Activated naive CD4-positive, alpha-beta T cell treated with anti-CD3 and anti-CD28 coated beads for 36 hours (primary cell): ENCODE data around the gene APOF. TPM values are rescaled to one million over a fixed set of nuclear protein-coding genes. Genes with fewer than 3 reads are reported as not detected.
"Not testable (repeated sequence)": the region's sequence is repeated elsewhere in the genome, so short reads cannot be mapped to it uniquely, and the experiment has no call there.

Experiments
- CTCF ChIA-PET: fragments of 350-600 bp; sonication (Branson Sonifier 250); formaldehyde crosslinking; loops from one replicate; lab custom pipeline; 2021; ENCODE audit warnings: antibody characterized with exemption; lab: Charles Lee
- DNase-seq: peaks from one replicate; pipeline ENCODE4 v3.0.0-alpha.2; 2020
- H3K27ac Mint-ChIP-seq: one replicate; pipeline ENCODE4 v1.8.0; 2021; ENCODE audit warnings: mild to moderate bottlenecking, mixed read lengths
- H3K27me3 Mint-ChIP-seq: one replicate; pipeline ENCODE4 v1.8.0; 2021; ENCODE audit warnings: low read depth, mixed read lengths
- H3K36me3 Mint-ChIP-seq: one replicate; pipeline ENCODE4 v1.8.0; 2021; ENCODE audit warnings: low read depth, mixed read lengths
- H3K4me1 Mint-ChIP-seq: one replicate; pipeline ENCODE4 v1.8.0; 2021; ENCODE audit warnings: low read depth, mixed read lengths
- H3K4me3 Mint-ChIP-seq: one replicate; pipeline ENCODE4 v1.8.0; 2021; ENCODE audit warnings: mild to moderate bottlenecking, moderate library complexity, mixed read lengths
- H3K9me3 Mint-ChIP-seq: one replicate; pipeline ENCODE4 v1.8.0; 2021; ENCODE audit warnings: mixed read lengths
- intact Hi-C: fragments of 100-400 bp; cut with micrococcal nuclease; formaldehyde crosslinking; loops from one replicate; pipeline ENCODE4 v1.15.1; 2023
- total RNA-seq, 2 experiments: library from RNA; stranded (reverse); gene quantifications; one replicate each; pipeline ENCODE4 v1.2.3, GENCODE V29; 2021

Gene APOF
- total RNA-seq, 2 experiments from 2014 or later: not detected

DNA sequence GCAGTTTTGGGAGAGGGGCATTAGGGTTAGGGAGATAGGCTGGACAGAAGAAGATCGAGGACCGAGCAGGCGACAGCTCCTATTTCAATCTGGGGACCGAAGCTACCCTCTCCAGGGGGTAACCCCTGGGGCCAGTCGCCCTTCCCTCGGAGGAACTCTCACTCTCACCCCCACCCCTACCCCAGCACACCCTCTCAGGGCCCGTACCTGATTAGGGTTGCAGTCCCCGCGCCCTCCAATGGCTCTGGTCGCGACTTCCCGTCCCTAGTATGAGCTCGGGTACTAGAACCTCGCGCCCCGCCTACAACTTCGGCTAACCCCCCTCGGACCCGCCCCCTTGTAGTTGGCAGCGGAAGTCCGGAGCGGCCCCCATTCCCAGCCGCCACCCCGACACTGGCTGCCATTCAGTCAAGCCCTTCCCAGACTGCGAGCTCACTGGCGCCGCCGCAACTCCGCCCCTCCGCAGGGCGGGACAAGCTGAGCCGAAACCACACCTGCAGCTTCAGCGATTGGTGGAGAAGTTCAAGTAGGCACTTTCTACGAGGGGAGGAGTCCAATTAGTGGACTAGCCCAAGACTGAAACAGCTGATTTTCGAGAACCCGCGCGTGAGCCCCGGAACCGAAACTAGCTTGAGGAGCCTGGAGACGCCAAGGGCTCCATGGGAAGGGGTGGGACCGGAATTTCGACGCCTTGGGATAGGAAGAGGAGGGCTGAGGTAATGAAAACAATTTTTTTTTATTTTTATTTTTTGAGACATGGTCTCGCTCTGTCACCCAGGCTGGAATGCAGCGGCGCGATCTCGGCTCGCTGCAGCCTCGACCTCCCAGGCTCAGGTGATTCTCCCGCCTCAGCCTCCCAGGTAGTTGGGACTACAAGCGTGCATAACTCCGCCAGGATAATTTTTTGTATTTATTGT, 2.5 kb downstream of the APOF start, which contains the start of gene STAT2:
Gene STAT2, minus strand, starts transcription at position 257 of the 917 bp plus-strand sequence. CDS start 3,536 bp downstream, outside the sequence.
- H3K27me3 Mint-ChIP-seq: no peaks in the 10 kb centered on the region
- H3K4me1 Mint-ChIP-seq: peaks cover 20% of the 10 kb centered on the region
- H3K27ac Mint-ChIP-seq: peak within 1 kb of the TSS; percentile 93
- intact Hi-C loops: loop anchor here (1.0 kb wide), 7 partner anchors 22 to 108 kb away; partner anchors contain the start of genes CS, IL23A, SPRYD4 and TIMELESS
- no peaks in the 10 kb centered on the region for H3K9me3 Mint-ChIP-seq
- H3K36me3 Mint-ChIP-seq: peaks cover 11% of the 10 kb centered on the region
- peak within 1 kb of the TSS; percentile 93 for H3K4me3 Mint-ChIP-seq
- peak; percentile 99 for DNase-seq
- CTCF ChIA-PET: interaction anchor here (0.6 to 4.1 kb wide), 21 partner anchors 10 to 271 kb away, joined by 3 to 20 read pairs (median 3); partner anchors contain the start of genes IL23A, PA2G4, PAN2 and ZC3H10

- CTCF ChIA-PET: interaction anchor here (0.6 to 4.1 kb wide), 13 partner anchors 13 to 269 kb away, joined by 3 to 20 read pairs (median 5); partner anchors contain the start of genes IL23A, PA2G4, PAN2 and ZC3H10
- H3K4me3 Mint-ChIP-seq: peak overlapping the region; percentile 93
- H3K27me3 Mint-ChIP-seq: no peaks in the 10 kb centered on the region
- H3K27ac Mint-ChIP-seq: peak overlapping the region; percentile 93
- peak; percentile 50 for DNase-seq
- peaks cover 20% of the 10 kb centered on the region for H3K4me1 Mint-ChIP-seq
- intact Hi-C loops: no loop called here
- no peaks in the 10 kb centered on the region for H3K9me3 Mint-ChIP-seq
- peaks cover 16% of the 10 kb centered on the region for H3K36me3 Mint-ChIP-seq
These were observed 3.7 kb downstream of the APOF start for GRCh38 chr12:56358836-56359532.

- H3K27me3 Mint-ChIP-seq: no peaks in the 10 kb centered on the region
- CTCF ChIA-PET: interaction anchor here (1.4 kb wide), 1 partner anchor 13 kb away, joined by 3 read pairs; the partner anchor contains the start of gene IL23A
- peaks cover 46% of the 10 kb centered on the region for H3K36me3 Mint-ChIP-seq
- no peak overlapping the region for H3K4me3 Mint-ChIP-seq
- DNase-seq: no peak
- H3K4me1 Mint-ChIP-seq: no peaks in the 10 kb centered on the region
- intact Hi-C loops: no loop called here
- H3K27ac Mint-ChIP-seq: no peak overlapping the region
- no peaks in the 10 kb centered on the region for H3K9me3 Mint-ChIP-seq
These were observed 11.3 kb downstream of the APOF start for GRCh38 chr12:56351325-56351724.

DNA sequence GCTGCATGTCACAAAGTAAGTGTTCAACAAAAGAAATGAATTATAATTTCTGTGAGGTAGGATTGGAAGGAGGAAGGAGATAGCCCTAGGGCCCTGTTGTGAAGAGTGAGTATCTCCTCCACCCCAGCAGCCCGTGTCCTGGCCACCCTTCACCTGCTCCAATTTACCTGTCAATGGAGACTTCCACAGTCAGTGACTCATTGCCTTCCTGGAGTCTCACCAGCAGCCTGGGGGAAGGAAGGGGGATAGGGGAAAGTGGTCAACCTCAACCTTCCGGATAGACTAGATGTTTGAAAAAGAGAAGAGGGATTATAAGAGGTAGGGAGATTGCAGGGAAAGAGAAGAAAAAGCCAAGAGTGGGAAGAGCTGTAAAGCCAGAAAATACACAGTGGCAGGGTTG, 12.0 kb downstream of the APOF start:
- no peaks in the 10 kb centered on the region for H3K4me1 Mint-ChIP-seq
- H3K4me3 Mint-ChIP-seq: no peak overlapping the region
- CTCF ChIA-PET: interaction anchor here (0.7 to 1.4 kb wide), 2 partner anchors 10 to 12 kb away, joined by 3 read pairs; partner anchors contain the start of genes IL23A and STAT2
- intact Hi-C loops: no loop called here
- DNase-seq: no peak
- peak overlapping the region; percentile 27 for H3K27ac Mint-ChIP-seq
- H3K36me3 Mint-ChIP-seq: peaks cover 49% of the 10 kb centered on the region
- no peaks in the 10 kb centered on the region for H3K27me3 Mint-ChIP-seq
- H3K9me3 Mint-ChIP-seq: no peaks in the 10 kb centered on the region

GRCh38 chr12:56348776-56349175, 13.9 kb downstream of the APOF start:
- no peak overlapping the region for H3K4me3 Mint-ChIP-seq
- no peak for DNase-seq
- H3K27ac Mint-ChIP-seq: no peak overlapping the region
- CTCF ChIA-PET: interaction anchor here (0.5 to 0.8 kb wide), 2 partner anchors 40 kb away, joined by 3 to 4 read pairs; no protein-coding TSS in a partner anchor
- H3K9me3 Mint-ChIP-seq: no peaks in the 10 kb centered on the region
- peaks cover 49% of the 10 kb centered on the region for H3K36me3 Mint-ChIP-seq
- no peaks in the 10 kb centered on the region for H3K4me1 Mint-ChIP-seq
- no peaks in the 10 kb centered on the region for H3K27me3 Mint-ChIP-seq
- intact Hi-C loops: no loop called here

GRCh38 chr12:56347255-56347654, 15.4 kb downstream of the APOF start:
- H3K9me3 Mint-ChIP-seq, H3K4me1 Mint-ChIP-seq, H3K27me3 Mint-ChIP-seq, H3K4me3 Mint-ChIP-seq, DNase-seq, intact Hi-C loops, H3K27ac Mint-ChIP-seq: not testable (repeated sequence)
- peaks cover 54% of the 10 kb centered on the region for H3K36me3 Mint-ChIP-seq
- CTCF ChIA-PET: interaction anchor here (0.6 to 0.7 kb wide), 4 partner anchors 51 to 566 kb away, joined by 3 to 6 read pairs (median 4); no protein-coding TSS in a partner anchor

DNA sequence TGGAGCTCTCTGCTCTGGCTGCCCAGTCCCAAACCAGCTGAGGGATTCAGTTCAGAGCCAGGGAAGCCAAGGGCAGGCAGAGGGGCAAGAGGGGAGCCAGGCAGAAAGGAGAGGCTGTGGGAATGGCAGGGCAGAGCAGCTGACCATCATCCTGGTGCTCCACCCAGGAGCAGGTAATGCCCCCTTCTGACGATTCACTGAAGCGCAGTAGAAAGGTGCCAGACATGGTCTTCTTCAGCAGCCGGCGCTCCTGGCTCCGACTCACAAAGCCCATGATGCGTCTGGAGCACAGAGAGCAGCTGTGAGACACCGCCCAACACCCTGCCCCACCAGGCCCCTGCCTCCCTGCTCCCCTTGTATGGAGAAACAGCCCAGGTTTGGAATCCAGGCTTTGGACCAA, 16.0 kb downstream of the APOF start:
- Mint-ChIP-seq H3K36me3 (peaks cover 54% of the 10 kb centered on the region), H3K9me3 (no peaks in the 10 kb centered on the region), H3K4me1 (peaks cover under 1% of the 10 kb centered on the region), H3K27me3 (no peaks in the 10 kb centered on the region), H3K27ac (peak overlapping the region; percentile 18), H3K4me3 (no peak overlapping the region)
- CTCF ChIA-PET: interaction anchor here (0.7 to 1.6 kb wide), 5 partner anchors 9 to 565 kb away, joined by 3 to 8 read pairs (median 4); partner anchors contain the start of gene STAT2
- intact Hi-C loops: no loop called here
- DNase-seq: peak; percentile 50

DNA sequence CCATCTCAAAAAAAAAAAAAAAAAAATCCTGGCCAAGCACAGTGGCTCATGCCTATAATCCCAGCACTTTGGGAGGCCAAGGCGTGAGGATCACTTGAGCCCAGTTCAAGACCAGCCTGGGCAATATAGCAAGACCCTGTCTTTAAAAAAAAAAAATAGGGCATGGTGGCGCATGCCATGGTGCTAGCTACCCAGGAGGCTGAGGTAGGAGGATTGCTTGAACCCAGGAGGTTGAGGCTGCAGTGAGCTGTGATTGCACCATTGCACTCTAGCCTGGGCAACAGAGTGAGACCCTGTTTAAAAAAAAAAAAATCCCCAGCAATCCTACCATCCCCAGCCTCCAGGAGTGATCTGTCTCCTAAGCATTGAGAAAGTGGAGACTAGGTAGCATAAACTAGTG, 20.4 kb downstream of the APOF start:
- intact Hi-C loops, H3K9me3 Mint-ChIP-seq: not testable (repeated sequence)

GRCh38 chr12:56341616-56342015, 21.0 kb downstream of the APOF start:
- CTCF ChIA-PET: interaction anchor here (0.7 to 1.6 kb wide), 3 partner anchors 10 to 295 kb away, joined by 3 read pairs; no protein-coding TSS in a partner anchor
- Mint-ChIP-seq H3K27me3 (no peaks in the 10 kb centered on the region), H3K36me3 (peaks cover 30% of the 10 kb centered on the region), H3K9me3 (no peaks in the 10 kb centered on the region), H3K27ac (no peak overlapping the region), H3K4me1 (peaks cover 45% of the 10 kb centered on the region), H3K4me3 (no peak overlapping the region)
- intact Hi-C loops: no loop called here
- DNase-seq: no peak

More for the DNA sequence above, 20.4 kb downstream of the APOF start:
- H3K27ac Mint-ChIP-seq, H3K4me3 Mint-ChIP-seq, DNase-seq, H3K27me3 Mint-ChIP-seq: not testable (repeated sequence)
- CTCF ChIA-PET: interaction anchor here (1.6 kb wide), 1 partner anchor 13 kb away, joined by 3 read pairs; no protein-coding TSS in a partner anchor
- Mint-ChIP-seq H3K36me3 (peaks cover 35% of the 10 kb centered on the region), H3K4me1 (peaks cover 39% of the 10 kb centered on the region)

DNA sequence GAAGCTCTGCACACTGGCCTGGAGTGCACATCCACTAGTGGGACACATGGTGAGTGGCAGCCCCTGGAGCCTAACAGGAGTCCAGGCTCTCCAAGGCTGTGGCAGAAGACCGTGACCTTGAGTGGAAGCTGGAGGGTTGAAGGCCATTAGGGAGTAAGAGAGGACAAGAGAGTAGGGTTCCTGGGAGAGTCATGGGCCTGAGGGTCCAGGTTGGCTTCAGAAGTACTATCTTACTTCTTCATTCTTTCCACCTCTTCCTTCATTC, 23.6 kb downstream of the APOF start:
- DNase-seq: peak; percentile 13
- no peaks in the 10 kb centered on the region for H3K27me3 Mint-ChIP-seq
- peak overlapping the region; percentile 84 for H3K4me3 Mint-ChIP-seq
- no peaks in the 10 kb centered on the region for H3K9me3 Mint-ChIP-seq
- CTCF ChIA-PET: interaction anchor here (1.4 to 2.3 kb wide), 4 partner anchors 12 to 125 kb away, joined by 3 to 11 read pairs (median 6); partner anchors contain the start of gene STAT2
- H3K4me1 Mint-ChIP-seq: peaks cover 52% of the 10 kb centered on the region
- H3K27ac Mint-ChIP-seq: peak overlapping the region; percentile 99
- H3K36me3 Mint-ChIP-seq: peaks cover 17% of the 10 kb centered on the region
- intact Hi-C loops: loop anchor here (2.0 to 10.0 kb wide), 11 partner anchors 48 to 1927 kb away; partner anchors contain the start of genes DDIT3, DNAJC14, MBD6 and NABP2

DNA sequence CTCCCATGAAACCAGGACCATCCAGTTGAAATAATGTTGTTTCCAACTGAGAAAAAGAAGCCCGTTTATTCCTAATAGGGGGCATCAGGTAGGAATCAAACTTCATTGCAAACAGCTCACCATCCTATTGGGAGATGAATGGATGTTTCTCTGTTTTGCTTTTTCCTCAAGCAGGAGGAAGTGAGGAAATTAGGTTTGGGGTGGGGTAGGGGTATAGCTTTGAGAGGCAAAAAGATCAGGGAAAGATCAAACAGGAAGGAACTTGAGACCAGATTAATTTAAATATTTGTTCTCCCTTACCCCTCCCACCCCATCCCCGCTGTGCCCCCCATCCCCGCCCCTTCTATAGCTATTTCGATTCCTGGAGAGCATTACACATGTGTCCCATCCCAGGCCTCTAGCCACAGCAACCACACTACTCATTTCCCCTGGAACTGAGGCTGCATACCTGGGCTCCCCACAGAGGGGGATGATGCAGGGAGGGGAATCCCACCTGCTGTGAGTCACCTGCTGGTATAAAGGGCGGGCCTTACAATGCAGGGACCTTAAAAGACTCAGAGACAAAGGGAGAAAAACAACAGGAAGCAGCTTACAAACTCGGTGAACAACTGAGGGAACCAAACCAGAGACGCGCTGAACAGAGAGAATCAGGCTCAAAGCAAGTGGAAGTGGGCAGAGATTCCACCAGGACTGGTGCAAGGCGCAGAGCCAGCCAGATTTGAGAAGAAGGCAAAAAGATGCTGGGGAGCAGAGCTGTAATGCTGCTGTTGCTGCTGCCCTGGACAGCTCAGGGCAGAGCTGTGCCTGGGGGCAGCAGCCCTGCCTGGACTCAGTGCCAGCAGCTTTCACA, 24.1 kb downstream of the APOF start, which contains the start of gene IL23A:
Gene IL23A, plus strand, starts transcription at position 577 of the 850 bp plus-strand sequence. Its CDS starts 161 bp downstream, at position 738.
- Mint-ChIP-seq H3K9me3 (no peaks in the 10 kb centered on the region), H3K4me1 (peaks cover 52% of the 10 kb centered on the region), H3K36me3 (peaks cover 11% of the 10 kb centered on the region), H3K27me3 (no peaks in the 10 kb centered on the region), H3K4me3 (peak within 1 kb of the TSS; percentile 84), H3K27ac (peak within 1 kb of the TSS; percentile 99)
- DNase-seq: peak; percentile 97
- intact Hi-C loops: loop anchor here (1.0 to 10.0 kb wide), 18 partner anchors 22 to 1926 kb away; partner anchors contain the start of genes CS, DDIT3, DNAJC14 and MBD6
- CTCF ChIA-PET: interaction anchor here (0.6 to 2.3 kb wide), 9 partner anchors 13 to 221 kb away, joined by 3 to 11 read pairs (median 4); partner anchors contain the start of genes CNPY2, STAT2 and ZC3H10
